HepG2 (cell line): ENCODE results near the gene NDUFS1. TPM values are rescaled to one million over a fixed set of nuclear protein-coding genes. Genes with fewer than 3 reads are reported as not detected.

Experiments used
- CCDC6 ChIP-seq: sonication (generic); formaldehyde crosslinking; IDR thresholded peaks from 2 replicates; pipeline ENCODE4 v1.8.1; 2022; ENCODE audit warnings: mild to moderate bottlenecking, missing genetic modification reagents, moderate library complexity
- DR1 ChIP-seq: sonication (generic); formaldehyde crosslinking; IDR thresholded peaks from 2 replicates; pipeline ENCODE4 v1.8.0; 2021; ENCODE audit warnings: mild to moderate bottlenecking, missing genetic modification reagents, inconsistent platforms
- JDP2 ChIP-seq: sonication (generic); formaldehyde crosslinking; IDR thresholded peaks from 2 replicates; pipeline ENCODE4 v1.8.1; 2022; ENCODE audit warnings: missing genetic modification reagents, borderline replicate concordance
- MYC ChIP-seq: sonication (generic); formaldehyde crosslinking; IDR thresholded peaks from 2 replicates; pipeline ENCODE4 v1.9.0; 2021; ENCODE audit warnings: missing genetic modification reagents, borderline replicate concordance
- SOX6 ChIP-seq, 2 experiments: fragments of 450-650 bp in 1 of 2; sonication (generic) in 1 of 2; formaldehyde crosslinking in 1 of 2; IDR thresholded peaks; 2 replicates each; pipeline versions ENCODE4 v1.4.0 to v1.6.1; 2017 to 2020; ENCODE audit warnings: antibody characterized with exemption in 1 of 2, mild to moderate bottlenecking in 1 of 2, missing genetic modification reagents in 1 of 2
- YEATS4 ChIP-seq: sonication (generic); formaldehyde crosslinking; IDR thresholded peaks from 2 replicates; pipeline ENCODE4 v1.4.0; 2020; ENCODE audit warnings: missing genetic modification reagents, borderline replicate concordance
- ZNF234 ChIP-seq: sonication (generic); formaldehyde crosslinking; conservative IDR thresholded peaks from 2 replicates; pipeline ENCODE4 v1.5.1; 2020; ENCODE audit warnings: mild to moderate bottlenecking, missing genetic modification reagents
- ZNF296 ChIP-seq: sonication (generic); formaldehyde crosslinking; conservative IDR thresholded peaks from 2 replicates; pipeline ENCODE4 v1.5.0; 2020; ENCODE audit warnings: mild to moderate bottlenecking, missing genetic modification reagents
- ZNF792 ChIP-seq: IDR thresholded peaks from 2 replicates; pipeline ENCODE4 v1.6.1; 2016
- polyA plus RNA-seq, 8 experiments: library from polyadenylated mRNA; depleted of rRNA in 3 of 8; stranded (reverse) in 7 of 8; unstranded in 1 of 8; fragments of >200 nt; fragmentation: Illumina TruSeq in 4 of 8; extraction: Trizol in 4 of 8; gene quantifications; 2 replicates each; pipeline versions ENCODE4 v1.2.1 to v1.2.3, GENCODE V29; 2011 to 2016; ENCODE audit warnings: low read depth in 4 of 8, missing spikeins in 1 of 8, mixed read lengths in 1 of 8; ENCODE audit not compliant: insufficient read depth in 1 of 8
- total RNA-seq, 5 experiments: library from RNA; depleted of rRNA; stranded (reverse); fragments of >200 nt; fragmentation: Illumina TruSeq; extraction: Trizol; gene quantifications; 2 replicates each; pipeline ENCODE4 v1.2.3, GENCODE V29; 2016; ENCODE audit warnings: low read depth in 1 of 5
- TF ChIP-seq, protein P1 (sequence below): IDR thresholded peaks from 2 replicates; pipeline ENCODE4 v1.6.1; 2012; ENCODE audit warnings: low read length, improper control_type of control experiment
- TF ChIP-seq, protein P2 (sequence below): sonication (generic); formaldehyde crosslinking; IDR thresholded peaks from 2 replicates; pipeline ENCODE4 v1.4.0; 2020; ENCODE audit warnings: mild to moderate bottlenecking, missing genetic modification reagents
- TF ChIP-seq, protein P3 (sequence below): sonication (generic); formaldehyde crosslinking; IDR thresholded peaks from 2 replicates; pipeline ENCODE4 v1.4.0; 2020; ENCODE audit warnings: missing genetic modification reagents, borderline replicate concordance
- TF ChIP-seq, protein P4 (sequence below): sonication (generic); formaldehyde crosslinking; IDR thresholded peaks from 2 replicates; pipeline ENCODE4 v1.8.0; 2022; ENCODE audit warnings: missing genetic modification reagents, low read depth, mild to moderate bottlenecking, borderline replicate concordance
- TF ChIP-seq, protein P5 (sequence below): sonication (generic); formaldehyde crosslinking; IDR thresholded peaks from 2 replicates; pipeline ENCODE4 v1.8.1; 2023; ENCODE audit warnings: mild to moderate bottlenecking, missing genetic modification reagents

Gene NDUFS1
- total and polyA plus RNA-seq, 2 of the 13 experiments (the other 11 are each of a cell fraction or from before 2014, with no cell fraction given) = 139 to 242 TPM

DNA sequence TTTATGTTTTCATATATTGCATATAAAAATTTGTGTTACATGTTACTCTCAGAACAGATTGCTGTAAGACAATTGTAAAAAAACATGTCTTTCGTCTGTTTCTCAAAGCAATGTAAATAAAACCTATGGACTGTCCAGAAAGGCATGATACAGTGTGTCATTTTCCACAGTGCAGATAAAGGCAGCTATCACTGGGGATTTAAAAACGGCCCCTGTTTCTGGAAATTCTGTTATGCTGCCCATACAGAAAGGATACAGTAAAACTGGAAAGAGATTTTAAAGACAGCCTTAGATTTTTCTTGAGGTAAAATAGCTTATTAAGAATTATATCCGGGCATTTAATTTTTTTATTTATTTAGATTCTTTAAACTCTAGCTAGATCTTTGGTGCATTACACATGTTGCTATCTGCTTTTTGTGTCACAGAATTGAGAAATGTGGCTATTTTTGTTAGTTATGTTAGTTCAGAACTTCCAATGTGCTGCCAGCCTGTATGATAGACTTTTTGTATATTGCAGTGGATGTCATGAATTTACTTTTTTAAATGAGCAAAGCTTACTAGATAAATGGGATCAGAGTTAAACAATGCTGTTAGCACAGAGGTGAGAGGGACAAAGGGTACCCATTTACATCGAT is 72.4 kb downstream of the NDUFS1 start (continued):
- TF ChIP-seq, protein P1, sequence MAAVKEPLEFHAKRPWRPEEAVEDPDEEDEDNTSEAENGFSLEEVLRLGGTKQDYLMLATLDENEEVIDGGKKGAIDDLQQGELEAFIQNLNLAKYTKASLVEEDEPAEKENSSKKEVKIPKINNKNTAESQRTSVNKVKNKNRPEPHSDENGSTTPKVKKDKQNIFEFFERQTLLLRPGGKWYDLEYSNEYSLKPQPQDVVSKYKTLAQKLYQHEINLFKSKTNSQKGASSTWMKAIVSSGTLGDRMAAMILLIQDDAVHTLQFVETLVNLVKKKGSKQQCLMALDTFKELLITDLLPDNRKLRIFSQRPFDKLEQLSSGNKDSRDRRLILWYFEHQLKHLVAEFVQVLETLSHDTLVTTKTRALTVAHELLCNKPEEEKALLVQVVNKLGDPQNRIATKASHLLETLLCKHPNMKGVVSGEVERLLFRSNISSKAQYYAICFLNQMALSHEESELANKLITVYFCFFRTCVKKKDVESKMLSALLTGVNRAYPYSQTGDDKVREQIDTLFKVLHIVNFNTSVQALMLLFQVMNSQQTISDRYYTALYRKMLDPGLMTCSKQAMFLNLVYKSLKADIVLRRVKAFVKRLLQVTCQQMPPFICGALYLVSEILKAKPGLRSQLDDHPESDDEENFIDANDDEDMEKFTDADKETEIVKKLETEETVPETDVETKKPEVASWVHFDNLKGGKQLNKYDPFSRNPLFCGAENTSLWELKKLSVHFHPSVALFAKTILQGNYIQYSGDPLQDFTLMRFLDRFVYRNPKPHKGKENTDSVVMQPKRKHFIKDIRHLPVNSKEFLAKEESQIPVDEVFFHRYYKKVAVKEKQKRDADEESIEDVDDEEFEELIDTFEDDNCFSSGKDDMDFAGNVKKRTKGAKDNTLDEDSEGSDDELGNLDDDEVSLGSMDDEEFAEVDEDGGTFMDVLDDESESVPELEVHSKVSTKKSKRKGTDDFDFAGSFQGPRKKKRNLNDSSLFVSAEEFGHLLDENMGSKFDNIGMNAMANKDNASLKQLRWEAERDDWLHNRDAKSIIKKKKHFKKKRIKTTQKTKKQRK = no peak
- TF ChIP-seq ZNF234 (CRISPR knock-in tag) = no peak
- TF ChIP-seq, protein P2, sequence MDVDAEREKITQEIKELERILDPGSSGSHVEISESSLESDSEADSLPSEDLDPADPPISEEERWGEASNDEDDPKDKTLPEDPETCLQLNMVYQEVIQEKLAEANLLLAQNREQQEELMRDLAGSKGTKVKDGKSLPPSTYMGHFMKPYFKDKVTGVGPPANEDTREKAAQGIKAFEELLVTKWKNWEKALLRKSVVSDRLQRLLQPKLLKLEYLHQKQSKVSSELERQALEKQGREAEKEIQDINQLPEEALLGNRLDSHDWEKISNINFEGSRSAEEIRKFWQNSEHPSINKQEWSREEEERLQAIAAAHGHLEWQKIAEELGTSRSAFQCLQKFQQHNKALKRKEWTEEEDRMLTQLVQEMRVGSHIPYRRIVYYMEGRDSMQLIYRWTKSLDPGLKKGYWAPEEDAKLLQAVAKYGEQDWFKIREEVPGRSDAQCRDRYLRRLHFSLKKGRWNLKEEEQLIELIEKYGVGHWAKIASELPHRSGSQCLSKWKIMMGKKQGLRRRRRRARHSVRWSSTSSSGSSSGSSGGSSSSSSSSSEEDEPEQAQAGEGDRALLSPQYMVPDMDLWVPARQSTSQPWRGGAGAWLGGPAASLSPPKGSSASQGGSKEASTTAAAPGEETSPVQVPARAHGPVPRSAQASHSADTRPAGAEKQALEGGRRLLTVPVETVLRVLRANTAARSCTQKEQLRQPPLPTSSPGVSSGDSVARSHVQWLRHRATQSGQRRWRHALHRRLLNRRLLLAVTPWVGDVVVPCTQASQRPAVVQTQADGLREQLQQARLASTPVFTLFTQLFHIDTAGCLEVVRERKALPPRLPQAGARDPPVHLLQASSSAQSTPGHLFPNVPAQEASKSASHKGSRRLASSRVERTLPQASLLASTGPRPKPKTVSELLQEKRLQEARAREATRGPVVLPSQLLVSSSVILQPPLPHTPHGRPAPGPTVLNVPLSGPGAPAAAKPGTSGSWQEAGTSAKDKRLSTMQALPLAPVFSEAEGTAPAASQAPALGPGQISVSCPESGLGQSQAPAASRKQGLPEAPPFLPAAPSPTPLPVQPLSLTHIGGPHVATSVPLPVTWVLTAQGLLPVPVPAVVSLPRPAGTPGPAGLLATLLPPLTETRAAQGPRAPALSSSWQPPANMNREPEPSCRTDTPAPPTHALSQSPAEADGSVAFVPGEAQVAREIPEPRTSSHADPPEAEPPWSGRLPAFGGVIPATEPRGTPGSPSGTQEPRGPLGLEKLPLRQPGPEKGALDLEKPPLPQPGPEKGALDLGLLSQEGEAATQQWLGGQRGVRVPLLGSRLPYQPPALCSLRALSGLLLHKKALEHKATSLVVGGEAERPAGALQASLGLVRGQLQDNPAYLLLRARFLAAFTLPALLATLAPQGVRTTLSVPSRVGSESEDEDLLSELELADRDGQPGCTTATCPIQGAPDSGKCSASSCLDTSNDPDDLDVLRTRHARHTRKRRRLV = no peak
- TF ChIP-seq, protein P3, sequence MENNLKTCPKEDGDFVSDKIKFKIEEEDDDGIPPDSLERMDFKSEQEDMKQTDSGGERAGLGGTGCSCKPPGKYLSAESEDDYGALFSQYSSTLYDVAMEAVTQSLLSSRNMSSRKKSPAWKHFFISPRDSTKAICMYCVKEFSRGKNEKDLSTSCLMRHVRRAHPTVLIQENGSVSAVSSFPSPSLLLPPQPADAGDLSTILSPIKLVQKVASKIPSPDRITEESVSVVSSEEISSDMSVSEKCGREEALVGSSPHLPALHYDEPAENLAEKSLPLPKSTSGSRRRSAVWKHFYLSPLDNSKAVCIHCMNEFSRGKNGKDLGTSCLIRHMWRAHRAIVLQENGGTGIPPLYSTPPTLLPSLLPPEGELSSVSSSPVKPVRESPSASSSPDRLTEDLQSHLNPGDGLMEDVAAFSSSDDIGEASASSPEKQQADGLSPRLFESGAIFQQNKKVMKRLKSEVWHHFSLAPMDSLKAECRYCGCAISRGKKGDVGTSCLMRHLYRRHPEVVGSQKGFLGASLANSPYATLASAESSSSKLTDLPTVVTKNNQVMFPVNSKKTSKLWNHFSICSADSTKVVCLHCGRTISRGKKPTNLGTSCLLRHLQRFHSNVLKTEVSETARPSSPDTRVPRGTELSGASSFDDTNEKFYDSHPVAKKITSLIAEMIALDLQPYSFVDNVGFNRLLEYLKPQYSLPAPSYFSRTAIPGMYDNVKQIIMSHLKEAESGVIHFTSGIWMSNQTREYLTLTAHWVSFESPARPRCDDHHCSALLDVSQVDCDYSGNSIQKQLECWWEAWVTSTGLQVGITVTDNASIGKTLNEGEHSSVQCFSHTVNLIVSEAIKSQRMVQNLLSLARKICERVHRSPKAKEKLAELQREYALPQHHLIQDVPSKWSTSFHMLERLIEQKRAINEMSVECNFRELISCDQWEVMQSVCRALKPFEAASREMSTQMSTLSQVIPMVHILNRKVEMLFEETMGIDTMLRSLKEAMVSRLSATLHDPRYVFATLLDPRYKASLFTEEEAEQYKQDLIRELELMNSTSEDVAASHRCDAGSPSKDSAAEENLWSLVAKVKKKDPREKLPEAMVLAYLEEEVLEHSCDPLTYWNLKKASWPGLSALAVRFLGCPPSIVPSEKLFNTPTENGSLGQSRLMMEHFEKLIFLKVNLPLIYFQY (CRISPR knock-in tag) = 0 out of 2 replicates have a peak, but pooled peaks have one; percentile 11
- TF ChIP-seq DR1 (CRISPR knock-in tag) = no peak
- TF ChIP-seq, protein P4, sequence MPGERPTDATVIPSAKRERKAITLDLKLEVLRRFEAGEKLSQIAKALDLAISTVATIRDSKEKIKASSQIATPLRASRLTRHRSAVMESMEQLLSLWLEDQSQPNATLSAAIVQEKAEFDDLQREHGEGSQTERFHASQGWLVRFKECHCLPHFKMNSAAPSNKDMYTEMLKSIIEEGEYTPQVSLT (CRISPR knock-in tag) = no peak
- TF ChIP-seq YEATS4 (CRISPR knock-in tag) = 0 out of 2 replicates have a peak, but pooled peaks have one; percentile 16
- no peak for TF ChIP-seq CCDC6 (CRISPR knock-in tag)
- TF ChIP-seq MYC = no peak
- no peak for TF ChIP-seq SOX6 (IDR thresholded peaks at IDR 0.05)
- peak; percentile 47; the same call in 1 of the 2 replicates for TF ChIP-seq SOX6 (CRISPR knock-in tag; IDR thresholded peaks at IDR 0.05)
- TF ChIP-seq JDP2 (CRISPR knock-in tag) = no peak
- TF ChIP-seq, protein P5, sequence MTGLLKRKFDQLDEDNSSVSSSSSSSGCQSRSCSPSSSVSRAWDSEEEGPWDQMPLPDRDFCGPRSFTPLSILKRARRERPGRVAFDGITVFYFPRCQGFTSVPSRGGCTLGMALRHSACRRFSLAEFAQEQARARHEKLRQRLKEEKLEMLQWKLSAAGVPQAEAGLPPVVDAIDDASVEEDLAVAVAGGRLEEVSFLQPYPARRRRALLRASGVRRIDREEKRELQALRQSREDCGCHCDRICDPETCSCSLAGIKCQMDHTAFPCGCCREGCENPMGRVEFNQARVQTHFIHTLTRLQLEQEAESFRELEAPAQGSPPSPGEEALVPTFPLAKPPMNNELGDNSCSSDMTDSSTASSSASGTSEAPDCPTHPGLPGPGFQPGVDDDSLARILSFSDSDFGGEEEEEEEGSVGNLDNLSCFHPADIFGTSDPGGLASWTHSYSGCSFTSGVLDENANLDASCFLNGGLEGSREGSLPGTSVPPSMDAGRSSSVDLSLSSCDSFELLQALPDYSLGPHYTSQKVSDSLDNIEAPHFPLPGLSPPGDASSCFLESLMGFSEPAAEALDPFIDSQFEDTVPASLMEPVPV = no peak
- TF ChIP-seq ZNF792 (CRISPR knock-in tag) = no peak
- no peak for TF ChIP-seq ZNF296
